ENCODE results near the gene ZNF346. TPM values are rescaled to one million over a fixed set of nuclear protein-coding genes. Genes with fewer than 3 reads are reported as not detected.

The ZNF346 gene
- total and polyA plus RNA-seq, 2 of the 13 experiments (the other 11 are each of a cell fraction or from before 2014, with no cell fraction given), result 8.6 to 19.4 TPM

DNA sequence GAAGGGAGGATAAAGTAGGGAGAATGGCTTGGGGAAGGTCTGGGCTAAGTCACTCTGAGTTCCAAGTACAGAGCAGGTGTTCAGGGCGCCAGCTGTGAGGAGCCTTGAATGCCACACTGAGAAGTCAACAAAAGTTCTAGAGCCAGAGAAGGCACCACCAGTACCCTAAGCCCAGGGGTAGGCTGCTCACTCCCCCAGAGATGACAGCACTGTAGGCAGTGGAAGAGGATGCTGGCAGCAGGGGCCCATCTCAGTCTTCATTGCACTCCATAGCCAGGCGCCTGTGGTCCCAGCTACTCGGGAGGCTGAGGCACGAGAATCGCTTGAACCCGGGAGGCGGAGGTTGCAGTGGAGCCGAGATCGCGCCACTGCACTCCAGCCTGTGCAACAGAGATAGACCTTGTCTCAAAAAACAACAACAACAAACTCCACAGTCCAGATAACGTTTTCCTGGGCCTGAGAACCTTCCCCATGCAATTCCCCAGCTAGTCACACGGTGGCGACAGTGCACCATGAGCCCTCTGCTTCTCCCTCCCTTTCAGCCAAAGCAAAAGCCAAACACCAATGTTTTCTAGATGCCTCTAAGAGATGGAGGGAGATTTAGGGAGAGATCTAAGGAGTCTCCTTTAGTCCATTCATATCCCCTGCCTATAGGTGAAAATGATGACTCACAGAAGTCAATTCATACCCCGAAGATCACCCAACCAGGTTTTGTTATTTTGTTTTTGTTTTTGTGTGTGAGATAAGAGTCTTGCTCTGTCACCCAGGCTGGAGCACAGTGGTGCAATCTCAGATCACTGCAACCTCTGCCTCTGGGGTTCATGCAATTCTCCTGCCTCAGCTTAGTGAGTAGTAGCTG, 91.3 kb downstream of the ZNF346 start (continued):
- TF ChIP-seq RBM39 (IDR thresholded peaks at IDR 0.05; ENCODE audit: low read depth, low read length, poor library complexity, severe bottlenecking), result no peak
- TF ChIP-seq JUN (CRISPR knock-in tag; IDR thresholded peaks at IDR 0.05), result no peak
- TF ChIP-seq NCOA1 (CRISPR knock-in tag; IDR thresholded peaks at IDR 0.05), result no peak
- no peak for TF ChIP-seq CEBPB (IDR thresholded peaks at IDR 0.05; ENCODE audit: borderline replicate concordance, low read depth, low read length)
- no peak for TF ChIP-seq NFE2 (CRISPR knock-in tag; IDR thresholded peaks at IDR 0.05)
- TF ChIP-seq RCOR2 (CRISPR knock-in tag; IDR thresholded peaks at IDR 0.05), result no peak
- no peak for TF ChIP-seq HNRNPUL1 (IDR thresholded peaks at IDR 0.05; ENCODE audit: low read depth, low read length)
- no peak for TF ChIP-seq NFRKB (IDR thresholded peaks at IDR 0.05)
- TF ChIP-seq SMARCC2 (IDR thresholded peaks at IDR 0.05), result no peak
- 0 out of 2 replicates have a peak, but pooled peaks have one; percentile 49 for TF ChIP-seq ZNF615 (CRISPR knock-in tag; IDR thresholded peaks at IDR 0.05; ENCODE audit: borderline replicate concordance)
- no peak for TF ChIP-seq ZNF292 (CRISPR knock-in tag; IDR thresholded peaks at IDR 0.05; ENCODE audit: borderline replicate concordance, low read depth)
- peak; percentile 5; the same call in 1 of the 2 replicates for TF ChIP-seq ZFX (CRISPR knock-in tag; IDR thresholded peaks at IDR 0.05; ENCODE audit: low read depth)
- TF ChIP-seq ZNF205 (CRISPR knock-in tag; IDR thresholded peaks at IDR 0.05), result no peak
- TF ChIP-seq ZNF7 (CRISPR knock-in tag; IDR thresholded peaks at IDR 0.05), result no peak
- 0 out of 2 replicates have a peak, but pooled peaks have one; percentile 24 for TF ChIP-seq GABPB1 (CRISPR knock-in tag; IDR thresholded peaks at IDR 0.05)
- TF ChIP-seq SPEN (CRISPR knock-in tag; IDR thresholded peaks at IDR 0.05; ENCODE audit: low read depth), result no peak
- TF ChIP-seq, protein P1, sequence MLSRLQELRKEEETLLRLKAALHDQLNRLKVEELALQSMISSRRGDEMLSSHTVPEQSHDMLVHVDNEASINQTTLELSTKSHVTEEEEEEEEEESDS (CRISPR knock-in tag; IDR thresholded peaks at IDR 0.05; ENCODE audit: borderline replicate concordance), result no peak
- no peak for TF ChIP-seq RXRB (CRISPR knock-in tag; IDR thresholded peaks at IDR 0.05; ENCODE audit: borderline replicate concordance)
- no peak for TF ChIP-seq RFX1 (IDR thresholded peaks at IDR 0.05)
- TF ChIP-seq YEATS2 (CRISPR knock-in tag; IDR thresholded peaks at IDR 0.05; ENCODE audit: borderline replicate concordance), result no peak
- TF ChIP-seq POLR2AphosphoS5 (IDR thresholded peaks at IDR 0.05; ENCODE audit: low read depth, low read length), result no peak
- TF ChIP-seq, protein P2, sequence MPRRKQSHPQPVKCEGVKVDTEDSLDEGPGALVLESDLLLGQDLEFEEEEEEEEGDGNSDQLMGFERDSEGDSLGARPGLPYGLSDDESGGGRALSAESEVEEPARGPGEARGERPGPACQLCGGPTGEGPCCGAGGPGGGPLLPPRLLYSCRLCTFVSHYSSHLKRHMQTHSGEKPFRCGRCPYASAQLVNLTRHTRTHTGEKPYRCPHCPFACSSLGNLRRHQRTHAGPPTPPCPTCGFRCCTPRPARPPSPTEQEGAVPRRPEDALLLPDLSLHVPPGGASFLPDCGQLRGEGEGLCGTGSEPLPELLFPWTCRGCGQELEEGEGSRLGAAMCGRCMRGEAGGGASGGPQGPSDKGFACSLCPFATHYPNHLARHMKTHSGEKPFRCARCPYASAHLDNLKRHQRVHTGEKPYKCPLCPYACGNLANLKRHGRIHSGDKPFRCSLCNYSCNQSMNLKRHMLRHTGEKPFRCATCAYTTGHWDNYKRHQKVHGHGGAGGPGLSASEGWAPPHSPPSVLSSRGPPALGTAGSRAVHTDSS (CRISPR knock-in tag; conservative IDR thresholded peaks at IDR 0.05), result no peak
- TF ChIP-seq RNF2 (conservative IDR thresholded peaks at IDR 0.05; ENCODE audit: low read depth), result no peak
- TF ChIP-seq SRSF4 (IDR thresholded peaks at IDR 0.05; ENCODE audit: low read depth, low read length, poor library complexity, severe bottlenecking), result no peak
- TF ChIP-seq, protein P3, sequence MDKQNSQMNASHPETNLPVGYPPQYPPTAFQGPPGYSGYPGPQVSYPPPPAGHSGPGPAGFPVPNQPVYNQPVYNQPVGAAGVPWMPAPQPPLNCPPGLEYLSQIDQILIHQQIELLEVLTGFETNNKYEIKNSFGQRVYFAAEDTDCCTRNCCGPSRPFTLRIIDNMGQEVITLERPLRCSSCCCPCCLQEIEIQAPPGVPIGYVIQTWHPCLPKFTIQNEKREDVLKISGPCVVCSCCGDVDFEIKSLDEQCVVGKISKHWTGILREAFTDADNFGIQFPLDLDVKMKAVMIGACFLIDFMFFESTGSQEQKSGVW (CRISPR knock-in tag; IDR thresholded peaks at IDR 0.05; ENCODE audit: borderline replicate concordance), result no peak
- no peak for TF ChIP-seq WIZ (CRISPR knock-in tag; IDR thresholded peaks at IDR 0.05)
- TF ChIP-seq HMG20B (CRISPR knock-in tag; conservative IDR thresholded peaks at IDR 0.05), result no peak
- TF ChIP-seq, protein P4, sequence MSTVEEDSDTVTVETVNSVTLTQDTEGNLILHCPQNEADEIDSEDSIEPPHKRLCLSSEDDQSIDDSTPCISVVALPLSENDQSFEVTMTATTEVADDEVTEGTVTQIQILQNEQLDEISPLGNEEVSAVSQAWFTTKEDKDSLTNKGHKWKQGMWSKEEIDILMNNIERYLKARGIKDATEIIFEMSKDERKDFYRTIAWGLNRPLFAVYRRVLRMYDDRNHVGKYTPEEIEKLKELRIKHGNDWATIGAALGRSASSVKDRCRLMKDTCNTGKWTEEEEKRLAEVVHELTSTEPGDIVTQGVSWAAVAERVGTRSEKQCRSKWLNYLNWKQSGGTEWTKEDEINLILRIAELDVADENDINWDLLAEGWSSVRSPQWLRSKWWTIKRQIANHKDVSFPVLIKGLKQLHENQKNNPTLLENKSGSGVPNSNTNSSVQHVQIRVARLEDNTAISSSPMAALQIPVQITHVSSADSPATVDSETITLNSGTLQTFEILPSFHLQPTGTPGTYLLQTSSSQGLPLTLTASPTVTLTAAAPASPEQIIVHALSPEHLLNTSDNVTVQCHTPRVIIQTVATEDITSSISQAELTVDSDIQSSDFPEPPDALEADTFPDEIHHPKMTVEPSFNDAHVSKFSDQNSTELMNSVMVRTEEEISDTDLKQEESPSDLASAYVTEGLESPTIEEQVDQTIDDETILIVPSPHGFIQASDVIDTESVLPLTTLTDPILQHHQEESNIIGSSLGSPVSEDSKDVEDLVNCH (CRISPR knock-in tag; IDR thresholded peaks at IDR 0.05), result no peak
